Testis (tissue), 2 donors: ENCODE data around the gene KCNE3.

Source experiments
- POLR2A ChIP-seq: fragments of 450-650 bp; IDR thresholded peaks from one replicate; pipeline ENCODE4 v1.6.1; 2017; ENCODE audit warnings: antibody characterized with exemption, mild to moderate bottlenecking, moderate library complexity
- TF ChIP-seq, protein P1 (sequence below), 3 experiments: fragments of 450-650 bp in 2 of 3; fragments of 200-600 bp in 1 of 3; sonication (generic) in 1 of 3; IDR thresholded peaks; one replicate each; pipeline ENCODE4 v1.5.1; 2016 to 2019; ENCODE audit warnings: antibody characterized with exemption in 3 of 3, mild to moderate bottlenecking in 2 of 3, moderate library complexity in 1 of 3

DNA sequence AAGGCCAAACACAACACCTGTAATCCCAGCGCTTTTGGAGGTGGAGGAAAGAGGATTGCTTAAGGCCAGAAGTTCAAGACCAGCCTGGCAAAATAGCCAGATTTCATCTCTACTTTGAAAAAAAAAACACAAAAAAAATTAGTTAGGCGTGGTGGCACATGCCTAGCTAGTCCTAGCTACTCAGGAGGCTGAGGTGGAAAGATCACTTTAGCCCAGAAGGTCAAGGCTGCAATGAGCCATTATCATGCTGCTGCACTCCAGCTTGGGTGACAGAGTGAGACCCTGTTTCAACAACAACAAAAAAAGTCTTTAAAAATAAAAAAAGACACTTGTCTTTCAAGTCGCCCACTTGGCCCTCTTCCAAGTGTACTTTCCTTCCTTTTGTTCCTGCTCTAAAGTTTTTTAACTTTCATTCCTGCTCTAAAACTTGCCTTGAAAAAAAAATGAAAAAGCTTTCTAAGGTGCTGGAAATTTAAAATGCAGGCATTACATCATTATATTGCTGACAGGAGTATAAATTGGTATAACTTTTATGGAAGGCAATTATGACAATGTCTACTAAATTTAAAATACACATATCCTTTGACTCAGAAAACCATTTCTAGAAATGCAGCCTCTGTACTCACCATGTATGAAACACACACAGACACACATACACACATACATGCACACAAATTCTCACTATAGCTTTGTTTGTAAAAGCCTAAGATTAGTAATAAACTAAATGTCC is 13.5 kb upstream of the KCNE3 start:
- TF ChIP-seq, protein P1, sequence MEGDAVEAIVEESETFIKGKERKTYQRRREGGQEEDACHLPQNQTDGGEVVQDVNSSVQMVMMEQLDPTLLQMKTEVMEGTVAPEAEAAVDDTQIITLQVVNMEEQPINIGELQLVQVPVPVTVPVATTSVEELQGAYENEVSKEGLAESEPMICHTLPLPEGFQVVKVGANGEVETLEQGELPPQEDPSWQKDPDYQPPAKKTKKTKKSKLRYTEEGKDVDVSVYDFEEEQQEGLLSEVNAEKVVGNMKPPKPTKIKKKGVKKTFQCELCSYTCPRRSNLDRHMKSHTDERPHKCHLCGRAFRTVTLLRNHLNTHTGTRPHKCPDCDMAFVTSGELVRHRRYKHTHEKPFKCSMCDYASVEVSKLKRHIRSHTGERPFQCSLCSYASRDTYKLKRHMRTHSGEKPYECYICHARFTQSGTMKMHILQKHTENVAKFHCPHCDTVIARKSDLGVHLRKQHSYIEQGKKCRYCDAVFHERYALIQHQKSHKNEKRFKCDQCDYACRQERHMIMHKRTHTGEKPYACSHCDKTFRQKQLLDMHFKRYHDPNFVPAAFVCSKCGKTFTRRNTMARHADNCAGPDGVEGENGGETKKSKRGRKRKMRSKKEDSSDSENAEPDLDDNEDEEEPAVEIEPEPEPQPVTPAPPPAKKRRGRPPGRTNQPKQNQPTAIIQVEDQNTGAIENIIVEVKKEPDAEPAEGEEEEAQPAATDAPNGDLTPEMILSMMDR (IDR thresholded peaks at IDR 0.05), result no peak
- TF ChIP-seq POLR2A, result no peak
